ENCODE data around the gene PGPEP1.
"Not testable (repeated sequence)": the region's sequence is repeated elsewhere in the genome, so short reads cannot be mapped to it uniquely, and the experiment has no call there.

PGPEP1 gene

GRCh38 chr19:18338541-18338940, 1.9 kb upstream of the PGPEP1 start:
- no peak for DNase-seq

- DNase-seq: no peak
Measured at GRCh38 chr19:18339723-18340122, 675 bp upstream of the PGPEP1 start.

- peak; percentile 68 to 71 for DNase-seq
Measured at GRCh38 chr19:18340990-18341868, 831 bp downstream of the PGPEP1 start.

GRCh38 chr19:18342090-18342632, 1.8 kb downstream of the PGPEP1 start:
- DNase-seq: no peak

GRCh38 chr19:18344582-18344950, 4.2 kb downstream of the PGPEP1 start:
- no peak for DNase-seq

- DNase-seq: no peak
Measured at GRCh38 chr19:18345296-18345695, 4.9 kb downstream of the PGPEP1 start.

GRCh38 chr19:18346091-18346490, 5.7 kb downstream of the PGPEP1 start:
- no peak for DNase-seq

GRCh38 chr19:18348171-18348570, 7.8 kb downstream of the PGPEP1 start:
- DNase-seq: no peak

- not testable (repeated sequence) for DNase-seq
Measured at GRCh38 chr19:18348818-18349339, 8.5 kb downstream of the PGPEP1 start.

GRCh38 chr19:18349524-18350128, 9.2 kb downstream of the PGPEP1 start:
- DNase-seq: no peak

- DNase-seq: no peak
Measured at GRCh38 chr19:18350490-18350889, 10.1 kb downstream of the PGPEP1 start.

- DNase-seq: no peak
Measured at GRCh38 chr19:18351544-18351943, 11.1 kb downstream of the PGPEP1 start.

- no peak for DNase-seq
Measured at GRCh38 chr19:18353378-18354005, 13.1 kb downstream of the PGPEP1 start.

- DNase-seq: not testable (repeated sequence)
Measured at GRCh38 chr19:18354743-18355142, 14.3 kb downstream of the PGPEP1 start.

GRCh38 chr19:18357041-18357440, 16.6 kb downstream of the PGPEP1 start:
- DNase-seq: no peak

GRCh38 chr19:18361646-18362045, 21.2 kb downstream of the PGPEP1 start:
- DNase-seq: no peak

- no peak for DNase-seq
Measured at GRCh38 chr19:18362934-18363542, 22.6 kb downstream of the PGPEP1 start.

GRCh38 chr19:18363787-18364186, 23.4 kb downstream of the PGPEP1 start:
- DNase-seq: no peak

GRCh38 chr19:18364277-18364825, 24.0 kb downstream of the PGPEP1 start:
- not testable (repeated sequence) for DNase-seq

GRCh38 chr19:18364826-18365528, 24.6 kb downstream of the PGPEP1 start:
- no peak for DNase-seq

- DNase-seq: no peak
Measured at GRCh38 chr19:18366021-18366435, 25.6 kb downstream of the PGPEP1 start.
